Suppressor macrophage (primary cell): ENCODE measurements around the gene HAUS2.
A peak's percentile ranks its signal among the peaks of the same experiment; 100 is the strongest.
"Not testable (repeated sequence)": the region's sequence is repeated elsewhere in the genome, so short reads cannot be mapped to it uniquely, and the experiment has no call there.

Experiments used
- DNase-seq, 4 experiments: peaks; one replicate each; pipeline ENCODE4 v3.0.0-alpha.2; 2020 to 2022

HAUS2 gene

DNA sequence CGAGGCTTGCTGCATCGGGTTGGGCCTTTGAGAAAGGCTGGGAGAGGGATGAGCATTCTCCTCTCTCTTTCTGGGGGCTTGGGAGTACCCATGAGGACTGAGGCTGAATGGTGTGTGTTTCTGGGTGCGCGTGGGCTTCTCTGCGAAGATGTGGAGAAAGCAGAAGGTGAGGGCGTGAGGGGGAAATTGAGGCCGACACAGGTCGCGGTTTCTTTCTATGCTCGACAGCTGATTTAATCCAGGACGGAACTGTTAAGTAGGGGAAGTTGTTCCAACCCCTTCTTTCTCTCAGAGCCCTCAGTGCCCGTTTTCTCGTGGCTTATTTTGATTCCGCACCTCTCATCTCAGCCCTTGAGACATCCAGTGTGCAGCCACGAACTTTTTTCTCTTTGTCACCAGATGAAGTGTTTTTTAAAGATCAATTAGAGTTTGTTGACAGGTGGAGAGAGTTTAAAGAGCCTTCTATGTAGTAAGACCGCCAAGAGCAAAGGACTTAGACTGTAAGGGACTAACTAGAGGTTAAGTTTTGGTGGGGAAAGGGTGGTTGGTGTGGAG lies 27.5 kb downstream of the HAUS2 start:
- DNase-seq = peak in 1 of 4 experiments; percentile 32

DNA sequence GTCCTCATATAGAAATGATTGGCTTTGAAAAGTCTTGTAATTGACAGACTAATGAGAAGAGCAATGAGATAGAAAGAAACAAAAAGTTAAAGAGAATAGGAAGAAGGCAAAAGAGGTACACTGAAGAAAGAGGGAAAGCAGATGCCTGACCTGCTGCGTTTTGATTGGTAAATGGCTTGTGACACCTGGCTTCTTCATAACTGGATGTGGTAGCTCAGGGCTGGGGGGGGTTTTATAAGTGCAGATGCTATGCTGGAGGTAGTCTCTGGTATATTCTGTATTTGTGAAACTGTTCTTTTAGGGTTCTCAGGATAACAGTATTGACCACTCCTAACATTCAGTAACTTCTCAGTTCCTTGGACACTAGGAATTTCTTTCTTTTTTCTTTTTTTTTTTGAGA lies 28.1 kb downstream of the HAUS2 start:
- no peak for DNase-seq

DNA sequence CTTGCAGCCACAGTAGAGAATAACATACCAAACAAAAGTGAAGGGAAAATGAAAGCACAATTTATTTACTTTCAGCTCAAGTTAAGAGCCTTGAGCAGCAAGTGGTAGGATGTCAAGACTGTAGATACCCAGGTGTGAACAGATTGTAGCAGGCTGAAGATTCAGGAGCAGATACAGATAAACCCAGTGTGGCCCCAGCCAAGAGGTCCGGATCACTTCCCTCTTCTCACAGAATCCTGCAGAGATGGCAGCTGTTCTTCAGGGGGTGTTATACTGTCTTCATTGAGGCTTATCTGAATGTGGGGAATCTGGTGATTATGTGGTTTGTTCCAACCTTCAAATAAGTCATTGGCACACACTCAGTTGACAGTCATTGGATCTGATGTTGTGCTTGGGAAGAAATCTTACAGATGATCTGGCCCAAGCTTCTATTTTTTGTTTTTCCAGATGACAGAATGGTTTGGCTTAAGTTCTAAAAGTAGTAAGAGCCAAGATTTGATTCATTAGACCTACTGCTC lies 28.9 kb downstream of the HAUS2 start:
- DNase-seq = peak in 2 of 4 experiments; percentile 3 to 5

DNA sequence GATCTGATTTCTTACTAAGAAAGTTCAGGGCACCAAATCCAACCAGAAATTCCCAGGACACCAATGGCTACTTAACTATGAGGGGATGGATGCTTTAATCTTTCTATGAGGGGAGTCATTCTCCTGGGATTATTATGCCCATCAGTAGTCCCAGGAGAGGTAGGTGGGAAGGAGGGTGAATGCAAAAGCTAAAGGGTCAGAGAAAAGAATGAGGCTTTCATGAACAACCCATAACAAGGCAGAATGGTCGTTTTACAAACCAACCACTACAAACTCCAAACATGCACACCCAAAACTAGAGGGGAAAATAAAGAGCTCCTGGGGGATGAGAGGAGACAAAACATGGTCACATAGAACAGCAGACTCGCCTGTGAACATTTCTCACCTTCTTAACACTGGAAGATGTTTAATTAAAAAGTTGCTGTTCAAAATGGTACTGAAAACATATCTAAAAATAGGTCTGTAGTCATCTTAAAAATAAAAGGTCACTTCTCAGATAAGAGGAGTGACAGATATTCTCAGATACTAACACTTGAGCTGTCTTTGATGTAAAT lies 30.4 kb downstream of the HAUS2 start:
- DNase-seq = no peak

DNA sequence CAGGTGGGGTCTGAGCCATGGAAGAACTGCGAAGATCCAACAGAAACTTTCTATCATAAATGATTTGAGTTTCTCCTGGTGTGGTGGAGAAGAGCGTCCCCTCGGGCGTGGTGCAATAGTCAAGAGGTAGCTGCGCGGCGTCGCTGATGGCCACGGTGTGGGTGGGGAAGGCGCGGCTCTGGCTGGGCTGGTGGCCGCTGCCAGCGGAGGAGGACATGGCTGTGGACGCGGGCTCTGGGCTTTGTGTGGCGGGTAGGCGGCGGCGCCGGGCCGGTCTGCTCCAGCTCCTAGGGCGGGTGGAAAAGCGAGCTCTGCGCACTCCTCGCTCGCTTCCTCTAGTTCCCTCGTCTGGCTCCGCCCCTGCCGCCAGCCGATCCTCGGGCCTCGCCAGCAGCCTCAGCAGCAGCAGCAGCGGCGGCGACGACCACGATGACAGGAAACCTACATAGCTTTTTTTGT lies 32.7 kb downstream of the HAUS2 start:
- peak; percentile 87 to 95 (median 92) for DNase-seq

DNA sequence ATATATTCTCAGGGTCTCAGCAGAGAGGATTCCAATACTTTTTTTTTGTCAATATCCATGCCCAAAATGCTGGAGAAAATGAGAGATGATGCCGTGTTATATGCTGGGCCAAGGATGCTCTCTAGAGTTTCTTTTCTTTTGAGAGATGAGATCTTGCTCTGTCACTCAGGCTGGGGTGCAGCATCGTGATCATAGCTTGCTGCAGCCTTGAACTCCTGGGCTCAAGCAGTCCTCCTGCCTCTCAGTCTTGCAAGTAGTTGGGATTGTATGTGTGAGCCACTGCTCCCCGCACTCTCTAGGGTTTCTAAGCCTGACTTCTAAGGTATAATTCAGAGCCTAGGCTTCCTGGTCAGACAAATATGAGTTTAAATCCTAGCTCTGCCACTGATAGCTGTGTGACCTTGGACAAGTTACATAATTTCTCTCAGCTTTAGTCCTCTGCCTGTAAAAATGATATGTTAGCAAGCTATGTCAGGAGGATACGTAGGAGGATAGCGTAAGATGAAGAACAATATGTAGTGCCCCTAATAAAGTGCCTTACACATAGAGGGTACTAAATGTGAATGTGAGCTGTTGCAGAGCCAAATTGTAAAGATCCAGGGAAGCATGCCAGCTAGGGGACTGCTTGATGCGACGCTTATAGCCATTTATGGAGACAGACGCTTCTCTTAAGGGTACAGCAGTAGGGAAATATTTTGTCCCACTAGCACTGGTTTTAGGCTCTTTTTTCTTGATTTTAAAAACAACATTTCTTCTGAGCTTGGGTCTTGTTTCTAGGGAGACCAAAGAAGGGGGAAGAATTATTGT lies 34.1 kb downstream of the HAUS2 start:
- no peak for DNase-seq

DNA sequence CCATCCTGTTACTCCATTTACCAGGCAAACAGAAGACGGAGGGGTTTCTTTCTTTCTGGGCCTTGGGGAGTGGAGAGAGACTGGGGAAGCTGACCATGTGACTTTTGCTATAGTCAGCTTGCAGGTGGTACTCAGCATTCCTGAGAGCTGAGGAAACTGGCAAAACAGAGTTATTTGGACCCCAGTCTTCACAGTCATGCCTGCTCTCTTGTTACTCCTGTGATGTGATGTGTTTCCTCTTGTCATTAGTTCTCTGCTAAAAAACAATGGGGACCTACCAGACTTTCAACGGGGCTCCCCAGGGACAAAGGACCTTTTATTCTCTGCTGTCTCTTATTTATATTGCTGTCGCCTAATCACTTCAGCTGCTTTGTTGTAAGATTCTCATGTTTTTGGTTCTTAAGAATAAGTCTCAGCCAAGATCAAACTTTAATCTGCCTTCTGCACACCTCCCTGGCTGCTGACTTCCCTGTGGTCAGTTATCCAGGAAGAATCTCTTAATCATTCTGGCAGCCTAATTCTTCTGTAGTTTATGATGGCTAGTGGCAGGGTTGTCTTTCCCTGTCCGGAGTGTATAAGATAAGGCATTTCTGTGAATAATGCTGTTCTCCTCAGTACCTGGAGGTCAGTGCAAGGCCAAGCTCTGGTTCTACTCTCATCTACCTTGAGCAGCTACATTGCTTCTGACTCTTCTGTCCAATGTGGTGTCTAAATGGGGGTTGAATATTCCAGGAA lies 35.6 kb downstream of the HAUS2 start:
- no peak for DNase-seq

DNA sequence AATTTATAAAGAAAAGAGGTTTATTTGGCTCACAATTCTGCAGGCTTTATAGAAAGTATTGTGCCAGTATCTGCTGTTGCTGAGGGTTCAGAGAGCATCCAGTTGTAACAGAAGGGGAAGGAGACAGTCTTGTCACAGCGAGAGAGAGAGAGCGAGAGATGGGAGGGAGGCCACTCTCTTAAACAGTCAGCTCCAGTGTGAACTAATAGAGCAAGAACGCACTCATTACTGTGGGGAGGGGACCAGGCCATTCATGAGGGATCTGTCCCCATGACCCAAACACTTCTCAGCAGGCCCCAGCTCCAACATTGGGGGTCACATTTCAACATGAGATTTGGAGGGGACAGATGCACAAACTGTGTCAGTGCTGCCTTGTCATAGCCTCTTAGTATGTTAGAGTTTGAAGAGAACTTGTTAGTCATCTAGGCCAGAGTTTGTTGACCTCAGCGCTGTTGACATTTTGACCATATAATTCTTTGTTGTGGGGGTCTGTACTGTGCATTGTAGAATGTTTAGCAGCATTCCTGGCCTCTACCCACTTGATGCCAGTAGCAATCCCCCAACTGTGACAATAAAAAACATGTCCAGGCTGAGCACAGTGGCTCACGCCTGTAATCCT lies 42.1 kb downstream of the HAUS2 start:
- no peak for DNase-seq

DNA sequence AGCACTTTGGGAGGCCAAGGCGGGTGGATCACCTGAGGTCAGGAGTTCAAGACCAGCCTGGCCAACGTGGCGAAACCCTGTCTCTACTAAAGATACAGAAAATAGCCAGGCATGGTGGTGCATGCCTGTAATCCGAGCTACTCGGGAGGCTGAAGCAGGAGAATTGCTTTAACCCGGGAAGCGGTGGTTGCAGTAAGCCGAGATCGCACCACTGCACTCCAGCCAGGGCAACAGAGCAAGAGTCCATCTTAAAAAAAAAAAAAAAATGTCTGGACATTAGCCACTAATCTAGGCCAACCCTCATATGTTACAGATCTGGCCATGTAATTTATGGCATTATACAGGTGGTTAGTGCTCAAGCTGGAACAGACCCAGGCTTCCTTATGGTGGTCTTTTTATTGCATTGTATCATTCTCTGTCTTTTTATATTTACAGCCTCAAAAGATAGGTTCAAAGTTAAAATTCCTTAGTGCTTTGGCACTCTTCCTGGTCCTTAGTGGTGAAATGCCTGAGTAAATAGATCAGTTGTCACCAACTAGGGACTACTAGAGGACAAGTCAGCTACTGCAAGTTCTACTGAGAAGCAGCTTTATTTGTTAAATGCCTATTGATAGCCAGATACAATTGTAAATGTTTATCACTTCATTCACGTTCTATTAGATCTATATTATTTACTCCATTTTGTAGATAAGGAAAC lies 42.7 kb downstream of the HAUS2 start:
- DNase-seq = peak in 3 of 4 experiments; percentile 14 to 29 (median 27)

DNA sequence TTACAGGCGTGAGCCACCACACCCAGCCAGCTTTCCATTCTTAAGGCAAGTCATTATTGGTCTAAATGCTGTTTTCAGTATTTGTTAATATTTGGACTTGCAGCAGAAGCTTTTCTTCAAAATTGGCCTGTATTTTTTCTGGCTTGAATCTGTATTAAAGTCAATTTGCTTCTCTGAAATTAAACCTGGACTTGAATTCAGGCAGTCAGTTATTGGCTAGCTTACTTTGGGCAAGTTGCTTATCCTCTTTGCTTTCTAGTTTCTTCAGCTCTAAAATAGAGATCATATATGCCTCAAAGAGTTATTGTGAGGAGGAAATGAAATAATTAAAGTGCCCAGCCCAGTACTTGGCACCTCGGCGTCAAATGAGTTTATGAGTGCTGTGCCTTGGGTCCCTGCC lies 44.1 kb downstream of the HAUS2 start:
- DNase-seq = no peak

DNA sequence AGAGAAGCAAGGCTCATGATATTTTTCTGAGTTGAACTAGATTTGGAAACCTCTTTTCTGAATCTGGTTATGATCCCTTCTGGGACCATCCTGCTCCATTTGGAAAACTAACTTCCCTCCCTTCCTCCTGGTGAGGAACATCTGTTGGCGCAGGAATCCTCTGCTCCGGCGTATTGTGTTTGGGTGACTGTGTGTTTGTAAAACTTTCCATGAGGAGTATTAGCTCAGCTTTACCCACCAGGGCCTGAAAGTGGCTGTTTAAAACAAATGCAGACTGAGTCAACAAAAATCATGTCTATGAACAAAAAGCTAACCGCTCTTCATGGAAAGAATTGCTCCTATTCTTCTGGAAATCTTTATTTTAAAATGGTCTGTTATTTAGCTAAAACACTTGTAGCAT lies 44.5 kb downstream of the HAUS2 start:
- DNase-seq = no peak

DNA sequence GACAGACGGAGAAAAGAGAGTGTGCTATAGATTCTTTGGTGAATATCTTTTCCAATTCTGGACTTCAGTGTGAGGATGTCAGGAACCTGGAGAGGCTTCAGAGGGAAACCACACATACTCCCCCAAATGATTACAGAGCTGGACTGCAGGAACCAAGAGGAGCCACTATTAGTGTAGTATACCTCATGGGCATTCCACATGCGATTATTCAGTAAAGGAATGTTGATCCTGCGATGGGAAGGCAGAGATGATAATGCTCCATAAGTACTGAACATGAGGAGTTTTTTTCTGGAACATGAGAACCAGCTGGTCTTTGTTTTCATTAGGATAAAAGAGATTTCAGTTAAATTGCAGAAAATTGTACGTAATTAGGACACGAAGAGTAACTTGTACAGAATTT lies 45.5 kb downstream of the HAUS2 start:
- no peak for DNase-seq

DNA sequence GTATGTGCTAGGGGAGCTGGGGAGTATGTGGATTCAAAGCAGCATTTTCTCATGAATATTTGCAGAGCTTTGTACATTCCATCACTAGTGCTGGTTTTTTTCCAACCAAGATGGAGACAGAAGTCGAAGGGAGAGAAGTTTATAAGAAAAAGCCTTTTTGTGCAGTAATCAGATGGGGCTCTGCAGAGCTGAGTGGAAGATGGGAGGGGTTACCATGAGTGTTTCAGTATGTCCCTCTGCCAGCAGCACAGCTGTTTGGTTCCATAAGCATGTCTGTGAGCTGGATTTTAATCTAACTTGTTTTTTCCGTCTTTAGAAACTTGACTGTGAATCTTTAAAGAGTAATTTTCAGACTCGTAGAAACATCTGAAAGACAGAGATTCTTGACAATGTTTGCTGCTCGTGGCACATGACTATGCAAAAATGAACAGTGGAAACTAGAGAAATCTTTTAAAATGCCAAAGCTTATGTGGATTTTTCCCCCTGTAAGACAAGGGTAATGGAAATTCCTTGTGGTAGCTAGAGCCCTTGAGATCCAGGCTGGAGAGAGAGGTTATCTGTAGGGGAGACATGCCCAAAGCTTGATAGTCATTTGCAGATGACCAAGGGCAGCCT lies 47.1 kb downstream of the HAUS2 start:
- no peak for DNase-seq

DNA sequence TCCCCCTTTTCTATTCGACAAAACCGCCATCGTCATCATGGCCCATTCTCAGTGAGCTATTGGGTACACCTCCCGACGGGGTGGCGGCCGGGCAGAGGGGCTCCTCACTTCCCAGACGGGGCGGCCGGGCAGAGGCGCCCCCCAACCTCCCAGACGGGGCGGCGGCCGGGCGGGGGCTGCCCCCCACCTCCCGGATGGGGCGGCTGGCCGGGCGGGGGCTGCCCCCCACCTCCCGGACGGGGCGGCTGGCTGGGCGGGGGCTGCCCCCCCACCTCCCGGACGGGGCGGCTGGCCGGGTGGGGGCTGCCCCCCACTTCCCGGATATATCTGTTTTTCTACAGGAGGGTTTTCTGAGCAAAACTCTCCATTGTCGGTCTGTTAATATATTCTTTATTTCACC lies 52.7 kb downstream of the HAUS2 start:
- DNase-seq = not testable (repeated sequence)

DNA sequence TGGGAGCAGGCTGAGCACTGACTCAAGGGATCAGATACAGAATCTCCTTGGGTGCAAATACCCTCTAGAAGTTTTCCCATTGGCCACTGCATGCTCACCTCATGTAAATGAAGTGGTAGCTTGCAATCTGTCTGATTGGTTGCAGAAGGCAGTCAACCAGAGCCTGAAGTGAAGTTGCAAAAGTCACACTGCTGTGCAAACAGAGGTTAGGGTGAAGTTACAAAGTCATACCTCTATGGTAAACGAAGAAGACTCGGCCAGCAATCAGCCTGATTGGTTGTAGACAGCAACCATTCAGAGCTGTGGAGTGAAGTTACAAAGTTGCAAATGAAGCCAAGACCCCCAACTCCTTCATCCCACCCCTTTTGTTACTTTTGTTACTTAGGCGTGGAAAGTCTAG lies 53.9 kb downstream of the HAUS2 start:
- no peak for DNase-seq

DNA sequence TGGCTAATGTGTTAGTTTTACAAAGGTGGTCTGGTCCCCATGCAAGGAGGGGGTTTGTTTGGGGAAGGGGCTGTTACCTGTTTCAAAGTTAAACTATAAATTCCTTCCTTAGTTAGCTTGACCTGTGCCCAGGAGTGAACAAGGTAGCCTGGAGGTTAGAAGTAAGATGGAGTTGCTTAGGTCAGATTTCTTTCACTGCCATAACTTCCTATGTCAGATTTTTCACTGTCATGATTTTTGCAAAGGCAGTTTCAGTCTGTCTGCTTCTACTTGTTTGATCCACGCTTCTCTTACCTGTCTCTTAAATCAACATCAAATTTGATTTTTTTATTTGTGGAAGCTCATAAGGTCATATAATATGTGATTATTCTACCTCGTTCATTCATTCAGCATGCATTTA lies 55.3 kb downstream of the HAUS2 start:
- no peak for DNase-seq

DNA sequence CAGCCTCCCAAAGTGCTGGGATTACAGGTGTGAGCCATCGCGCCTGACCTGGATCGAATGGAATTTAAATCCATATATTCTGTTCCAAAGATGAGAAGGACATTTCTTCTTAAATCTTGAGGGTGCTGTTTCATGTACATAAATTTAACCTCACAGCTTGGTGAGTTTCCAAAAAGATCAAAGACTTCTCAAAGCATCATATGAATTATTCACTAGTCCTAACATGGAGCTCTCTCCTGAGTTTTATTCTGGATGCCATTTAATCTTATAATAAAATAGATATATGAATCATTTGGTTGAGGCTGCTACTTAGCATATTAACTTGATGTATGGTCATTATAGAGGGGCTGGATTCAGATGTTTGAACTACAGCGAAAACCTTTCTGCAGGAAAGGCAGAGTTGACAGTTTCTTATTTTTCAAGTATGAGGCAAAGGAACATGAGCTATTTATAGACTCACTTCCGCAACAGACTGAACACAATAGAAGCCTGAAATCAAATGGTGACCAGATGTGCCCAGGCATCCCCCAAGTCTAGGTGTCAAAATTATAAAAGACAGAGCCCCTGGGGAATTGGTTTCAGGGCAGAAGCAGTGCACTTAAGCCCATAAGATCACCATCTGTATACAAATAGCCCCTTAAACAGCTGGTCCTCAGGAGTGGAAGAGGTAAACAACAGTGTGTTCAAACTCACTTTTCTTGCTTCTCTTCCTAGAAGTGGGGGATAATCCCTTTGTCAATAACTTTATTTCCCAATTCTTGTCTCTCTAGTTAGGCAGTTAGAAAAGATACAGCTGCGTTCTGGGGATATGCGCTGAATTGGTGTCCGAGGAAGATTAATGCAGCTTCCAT lies 56.5 kb downstream of the HAUS2 start:
- peak; percentile 23 to 57 (median 39) for DNase-seq

DNA sequence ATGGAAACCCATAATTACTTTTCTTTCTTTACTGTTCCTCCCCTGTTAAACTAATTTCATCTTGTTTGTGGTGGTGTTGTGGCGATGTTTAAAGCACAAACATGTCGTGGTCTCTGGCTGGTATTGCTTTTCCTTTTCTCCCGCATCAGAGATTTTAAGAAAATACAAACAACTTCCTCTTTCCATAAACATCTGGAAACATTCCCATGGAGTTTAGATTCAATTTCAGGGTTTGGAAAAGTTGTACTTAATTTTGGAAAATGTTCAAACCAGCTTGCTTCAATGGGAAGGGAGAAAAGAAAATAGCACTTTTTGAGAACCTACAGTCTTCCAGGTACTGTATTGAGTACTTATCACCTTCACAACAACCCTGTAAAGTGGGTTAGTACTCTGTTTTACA lies 57.2 kb downstream of the HAUS2 start:
- no peak for DNase-seq

DNA sequence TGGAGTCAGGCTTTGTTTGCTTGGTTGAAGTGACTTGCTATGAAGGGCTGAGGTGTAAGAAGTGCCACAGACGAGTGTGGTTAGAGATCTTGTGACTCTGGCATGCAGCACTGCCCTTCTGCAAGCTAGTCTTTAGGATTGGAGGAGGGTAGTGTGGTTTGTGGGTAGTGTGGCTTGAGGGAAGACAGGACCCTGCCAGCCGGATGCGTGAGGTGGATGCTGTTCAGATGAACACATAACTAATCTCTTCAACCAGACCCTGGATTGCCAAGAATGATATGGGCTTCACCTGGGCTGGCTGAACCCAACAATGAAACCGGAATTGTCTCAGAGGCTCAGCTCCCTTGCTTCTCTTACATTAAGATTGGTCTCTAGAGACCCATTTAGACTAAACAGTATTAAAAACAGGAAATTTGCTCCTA lies 59.5 kb downstream of the HAUS2 start:
- peak; percentile 8 to 48 (median 38) for DNase-seq

DNA sequence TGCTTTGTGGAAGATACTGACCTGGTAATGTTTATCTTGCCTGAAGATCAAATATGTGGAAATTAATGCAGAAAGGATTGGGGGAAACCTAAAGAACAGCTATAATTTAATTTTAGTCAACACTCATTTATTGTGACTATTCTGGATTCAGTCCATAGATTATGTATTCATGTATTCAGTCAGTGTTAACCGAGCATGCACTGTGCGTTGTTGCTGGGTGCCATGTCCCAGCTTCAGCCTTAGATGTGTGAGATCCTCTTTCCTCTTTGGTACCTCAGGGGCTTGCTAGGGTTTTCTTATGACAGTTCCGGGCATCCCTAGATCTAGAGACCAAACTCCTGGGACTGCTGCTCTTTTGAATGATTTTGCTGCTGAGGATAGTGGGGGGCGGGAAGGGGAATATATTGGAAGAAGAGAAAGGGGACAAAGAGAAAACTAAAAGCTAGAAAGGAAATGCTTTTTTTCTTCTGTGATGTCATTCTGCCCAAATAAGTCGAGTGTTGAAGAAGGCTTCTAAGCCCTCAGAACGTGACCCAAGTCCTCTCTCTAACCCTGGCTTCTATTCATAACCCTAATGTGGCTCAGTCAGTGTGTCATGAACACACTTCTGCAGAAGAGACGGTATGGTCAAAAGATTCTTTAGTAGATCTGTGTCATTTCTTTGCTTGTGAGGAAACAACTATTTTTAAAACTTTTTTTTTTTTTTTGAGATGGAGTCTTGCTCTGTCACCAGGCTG lies 60.3 kb downstream of the HAUS2 start:
- no peak for DNase-seq
